C4-2B (cell line): ENCODE results near the gene BABAM2.
"Not testable (repeated sequence)": the region's sequence is repeated elsewhere in the genome, so short reads cannot be mapped to it uniquely, and the experiment has no call there.

Experiments
- H3K27ac ChIP-seq: fragments of 450-650 bp; 2 replicates; pipeline ENCODE4 v1.5.1; 2017
- ZFX ChIP-seq: fragments of 450-650 bp; IDR thresholded peaks from 2 replicates; pipeline ENCODE4 v1.6.1; 2017
- TF ChIP-seq, protein P1 (sequence below): fragments of 450-650 bp; conservative IDR thresholded peaks from 2 replicates; pipeline ENCODE4 v1.5.1; 2017; ENCODE audit warnings: mild to moderate bottlenecking

BABAM2 gene

GRCh38 chr2:28101123-28101522, 210.6 kb downstream of the BABAM2 start:
- no peak overlapping the region for H3K27ac ChIP-seq
- TF ChIP-seq, protein P1, sequence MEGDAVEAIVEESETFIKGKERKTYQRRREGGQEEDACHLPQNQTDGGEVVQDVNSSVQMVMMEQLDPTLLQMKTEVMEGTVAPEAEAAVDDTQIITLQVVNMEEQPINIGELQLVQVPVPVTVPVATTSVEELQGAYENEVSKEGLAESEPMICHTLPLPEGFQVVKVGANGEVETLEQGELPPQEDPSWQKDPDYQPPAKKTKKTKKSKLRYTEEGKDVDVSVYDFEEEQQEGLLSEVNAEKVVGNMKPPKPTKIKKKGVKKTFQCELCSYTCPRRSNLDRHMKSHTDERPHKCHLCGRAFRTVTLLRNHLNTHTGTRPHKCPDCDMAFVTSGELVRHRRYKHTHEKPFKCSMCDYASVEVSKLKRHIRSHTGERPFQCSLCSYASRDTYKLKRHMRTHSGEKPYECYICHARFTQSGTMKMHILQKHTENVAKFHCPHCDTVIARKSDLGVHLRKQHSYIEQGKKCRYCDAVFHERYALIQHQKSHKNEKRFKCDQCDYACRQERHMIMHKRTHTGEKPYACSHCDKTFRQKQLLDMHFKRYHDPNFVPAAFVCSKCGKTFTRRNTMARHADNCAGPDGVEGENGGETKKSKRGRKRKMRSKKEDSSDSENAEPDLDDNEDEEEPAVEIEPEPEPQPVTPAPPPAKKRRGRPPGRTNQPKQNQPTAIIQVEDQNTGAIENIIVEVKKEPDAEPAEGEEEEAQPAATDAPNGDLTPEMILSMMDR = no peak
- no peak for TF ChIP-seq ZFX

DNA sequence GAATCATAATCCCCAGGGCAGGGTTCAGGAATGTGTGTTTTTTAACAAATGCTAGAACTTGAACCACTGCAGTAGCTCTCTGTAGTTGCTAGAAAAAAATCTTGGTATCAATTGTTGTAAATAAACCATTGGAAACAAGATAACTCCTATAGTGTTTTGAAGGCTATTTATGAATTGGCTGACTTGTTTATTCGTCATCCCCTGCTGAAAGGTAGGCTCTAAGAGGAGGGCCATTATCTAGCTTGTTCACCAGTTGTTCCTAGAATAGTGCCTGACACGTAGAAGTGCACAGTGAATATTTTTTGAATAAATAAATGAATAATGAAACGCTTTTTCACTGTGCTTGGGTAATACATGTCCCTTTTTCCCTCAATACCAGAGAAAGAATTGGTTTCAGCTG, 211.4 kb downstream of the BABAM2 start:
- TF ChIP-seq, protein P1 = no peak
- no peak for TF ChIP-seq ZFX
- no peak overlapping the region for H3K27ac ChIP-seq

DNA sequence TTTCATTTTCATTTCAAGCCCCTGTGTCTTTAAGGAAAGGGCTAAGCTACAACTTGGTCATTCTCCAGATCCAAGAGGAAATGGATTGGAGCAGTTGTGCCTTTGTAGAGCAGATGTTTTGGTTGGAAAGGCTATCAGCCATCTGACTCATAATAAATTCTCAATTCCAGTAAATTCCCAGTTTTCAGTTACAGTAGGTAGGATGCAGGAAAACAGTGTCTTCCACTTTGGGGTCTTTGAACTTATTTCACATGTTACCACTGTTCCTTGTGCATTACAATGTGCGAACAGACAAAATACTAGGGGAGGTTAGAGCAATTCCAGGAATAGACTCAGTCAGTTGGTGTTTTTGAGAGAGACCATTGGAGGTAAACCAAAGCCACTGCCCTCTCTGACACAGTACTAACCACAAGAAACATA, 211.9 kb downstream of the BABAM2 start:
- TF ChIP-seq ZFX = no peak
- TF ChIP-seq, protein P1 = no peak
- H3K27ac ChIP-seq = no peak overlapping the region

DNA sequence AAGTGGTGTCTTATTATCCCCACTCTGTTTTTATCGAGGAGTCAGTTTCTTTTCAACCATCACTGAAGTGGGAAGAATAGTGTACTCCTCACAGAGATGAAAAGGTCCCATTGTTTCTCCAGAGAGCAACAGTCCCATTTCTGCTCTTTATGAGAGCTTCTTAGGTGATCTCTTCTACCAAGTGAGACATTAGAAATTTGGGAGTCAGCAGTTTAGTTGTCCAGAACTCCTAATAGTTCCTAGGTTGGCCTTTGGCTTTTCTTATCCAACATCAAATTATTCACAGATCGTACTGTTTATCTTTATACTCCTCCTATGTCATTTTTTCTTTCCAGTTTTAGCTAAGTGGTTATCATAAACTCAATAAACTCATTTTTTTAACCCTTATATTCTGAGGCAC, 213.1 kb downstream of the BABAM2 start:
- no peak overlapping the region for H3K27ac ChIP-seq
- TF ChIP-seq, protein P1 = no peak
- no peak for TF ChIP-seq ZFX

DNA sequence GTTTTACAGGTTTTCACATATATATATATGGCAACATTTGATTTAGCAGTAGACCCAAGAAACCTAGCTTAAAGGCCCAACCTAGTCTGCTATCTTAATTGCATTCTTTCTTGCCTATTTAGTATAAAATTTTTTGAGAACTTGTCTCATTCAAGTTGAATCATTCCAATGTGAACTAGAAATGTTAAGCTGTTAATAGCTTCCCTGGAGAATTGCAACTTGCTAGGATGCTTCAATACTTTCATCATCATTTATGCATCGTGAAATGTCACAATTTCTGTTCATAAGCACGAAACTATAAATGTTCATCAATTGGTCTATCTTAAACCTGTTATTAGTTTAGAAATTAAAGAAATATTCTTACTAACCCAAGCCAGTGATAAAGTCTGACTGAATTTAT, 217.6 kb downstream of the BABAM2 start:
- TF ChIP-seq ZFX = no peak
- TF ChIP-seq, protein P1 = no peak
- H3K27ac ChIP-seq = no peak overlapping the region

GRCh38 chr2:28113771-28114170, 223.2 kb downstream of the BABAM2 start:
- not testable (repeated sequence) for H3K27ac ChIP-seq

GRCh38 chr2:28117104-28117596, 226.6 kb downstream of the BABAM2 start:
- no peak overlapping the region for H3K27ac ChIP-seq
- TF ChIP-seq, protein P1 = no peak
- no peak for TF ChIP-seq ZFX

- no peak overlapping the region for H3K27ac ChIP-seq
- TF ChIP-seq ZFX = no peak
- TF ChIP-seq, protein P1 = no peak
These were observed 229.1 kb downstream of the BABAM2 start for GRCh38 chr2:28119631-28120030.
